Thymus (tissue), 11 donors: ENCODE data around the gene SLC9A4. TPM values are rescaled to one million over a fixed set of nuclear protein-coding genes. Genes with fewer than 3 reads are reported as not detected.

Source experiments
- DNase-seq, 9 donors: peaks; one replicate each; pipeline ENCODE4 v3.0.0-alpha.2; 2013; ENCODE audit warnings: low spot score in 9 of 9, low read depth in 6 of 9, missing footprints in 1 of 9
- H3K27ac ChIP-seq, 2 donors: one replicate each; pipeline ENCODE4 v1.5.1; 2013; ENCODE audit warnings: control low read depth in 1 of 2, low read depth in 1 of 2, low read length in 1 of 2, mild to moderate bottlenecking in 1 of 2, moderate library complexity in 1 of 2
- H3K27me3 ChIP-seq, 2 donors: one replicate each; pipeline ENCODE4 v1.5.1; 2013; ENCODE audit warnings: low read length in 1 of 2; ENCODE audit not compliant: control insufficient read depth in 2 of 2, insufficient read depth in 1 of 2
- H3K36me3 ChIP-seq, 2 donors: one replicate each; pipeline ENCODE4 v1.5.1; 2013; ENCODE audit warnings: low read length in 1 of 2, mild to moderate bottlenecking in 1 of 2, moderate library complexity in 1 of 2; ENCODE audit not compliant: control insufficient read depth in 2 of 2, insufficient read depth in 2 of 2
- H3K4me1 ChIP-seq, 2 donors: one replicate each; pipeline ENCODE4 v1.5.1; 2013; ENCODE audit warnings: low read length in 2 of 2; ENCODE audit not compliant: control insufficient read depth in 2 of 2, insufficient read depth in 2 of 2
- H3K4me3 ChIP-seq, 2 donors: one replicate each; pipeline ENCODE4 v1.5.1; 2013; ENCODE audit warnings: low read length in 2 of 2, control low read depth in 1 of 2, mild to moderate bottlenecking in 1 of 2
- H3K9me3 ChIP-seq, 2 donors: one replicate each; pipeline ENCODE4 v1.5.1; 2013; ENCODE audit warnings: low read length in 1 of 2, mild to moderate bottlenecking in 1 of 2; ENCODE audit not compliant: control insufficient read depth in 2 of 2, insufficient read depth in 1 of 2
- WGBS: extraction: QIAGEN DNeasy Blood & Tissue Kit; methylation state at CpG from one replicate; pipeline ENCODE4 v1.1.7; 2013; 5-methylcytosine and 5-hydroxymethylcytosine counted together
- polyA plus RNA-seq: library from polyadenylated mRNA; stranded (reverse); fragments of 200-250 nt; gene quantifications from one replicate; pipeline ENCODE4 v1.2.3, GENCODE V29; 2013
- total RNA-seq: library from RNA; stranded (reverse); fragments of 120-200 nt; gene quantifications from one replicate; pipeline ENCODE4 v1.2.4, GENCODE V29; 2013
- donor health status: healthy.

SLC9A4 gene
- total and polyA plus RNA-seq, 2 donors: 0.05 to 0.66 TPM

GRCh38 chr2:102505290-102505689 lies 32.3 kb downstream of the SLC9A4 start:
- H3K27ac ChIP-seq: no peak overlapping the region
- peak in 1 of 9 donors; percentile 10 for DNase-seq
- H3K36me3 ChIP-seq: no peaks in the 10 kb centered on the region
- H3K27me3 ChIP-seq: no peaks in the 10 kb centered on the region
- no peaks in the 10 kb centered on the region for H3K4me1 ChIP-seq
- H3K4me3 ChIP-seq: no peak overlapping the region
- H3K9me3 ChIP-seq: no peaks in the 10 kb centered on the region
- WGBS: 91% methylated on average over 10 of the region's 10 CpGs

- Histone ChIP-seq H3K27ac (no peak overlapping the region), H3K4me1 (no peaks in the 10 kb centered on the region), H3K9me3 (no peaks in the 10 kb centered on the region), H3K27me3 (no peaks in the 10 kb centered on the region), H3K36me3 (no peaks in the 10 kb centered on the region), H3K4me3 (no peak overlapping the region)
- DNase-seq: no peak
- 98% methylated on average over 5 of the region's 5 CpGs for WGBS
Measured at GRCh38 chr2:102506743-102507142, 33.7 kb downstream of the SLC9A4 start.

GRCh38 chr2:102508863-102509262 lies 35.8 kb downstream of the SLC9A4 start:
- Histone ChIP-seq H3K27ac (no peak overlapping the region), H3K36me3 (no peaks in the 10 kb centered on the region), H3K4me1 (no peaks in the 10 kb centered on the region), H3K9me3 (no peaks in the 10 kb centered on the region), H3K4me3 (no peak overlapping the region), H3K27me3 (no peaks in the 10 kb centered on the region)
- WGBS: 54% methylated on average over 4 of the region's 4 CpGs
- DNase-seq: no peak

- 65% methylated on average over 2 of the region's 2 CpGs for WGBS
- H3K27me3 ChIP-seq: no peaks in the 10 kb centered on the region
- H3K36me3 ChIP-seq: no peaks in the 10 kb centered on the region
- no peak for DNase-seq
- no peaks in the 10 kb centered on the region for H3K9me3 ChIP-seq
- H3K4me1 ChIP-seq: no peaks in the 10 kb centered on the region
- no peak overlapping the region for H3K27ac ChIP-seq
- H3K4me3 ChIP-seq: no peak overlapping the region
Measured at GRCh38 chr2:102509749-102510148, 36.7 kb downstream of the SLC9A4 start.

- Histone ChIP-seq H3K4me3 (no peak overlapping the region), H3K9me3 (no peaks in the 10 kb centered on the region), H3K4me1 (no peaks in the 10 kb centered on the region), H3K27ac (no peak overlapping the region), H3K36me3 (no peaks in the 10 kb centered on the region), H3K27me3 (no peaks in the 10 kb centered on the region)
- 87% methylated on average over 2 of the region's 2 CpGs for WGBS
- no peak for DNase-seq
Measured at GRCh38 chr2:102510791-102511575, 38.0 kb downstream of the SLC9A4 start.

- no peaks in the 10 kb centered on the region for H3K36me3 ChIP-seq
- no peaks in the 10 kb centered on the region for H3K27me3 ChIP-seq
- WGBS: 95% methylated on average over 4 of the region's 4 CpGs
- no peak for DNase-seq
- H3K9me3 ChIP-seq: no peaks in the 10 kb centered on the region
- H3K4me1 ChIP-seq: no peaks in the 10 kb centered on the region
- H3K4me3 ChIP-seq: no peak overlapping the region
- H3K27ac ChIP-seq: no peak overlapping the region
Measured at GRCh38 chr2:102512161-102512560, 39.1 kb downstream of the SLC9A4 start.

GRCh38 chr2:102513355-102513939 lies 40.4 kb downstream of the SLC9A4 start:
- Histone ChIP-seq H3K36me3 (no peaks in the 10 kb centered on the region), H3K4me3 (no peak overlapping the region), H3K4me1 (no peaks in the 10 kb centered on the region), H3K27me3 (no peaks in the 10 kb centered on the region), H3K27ac (no peak overlapping the region), H3K9me3 (no peaks in the 10 kb centered on the region)
- DNase-seq: no peak
- WGBS: 98% methylated on average over 11 of the region's 11 CpGs

- WGBS: 93% methylated on average over 7 of the region's 7 CpGs
- Histone ChIP-seq H3K27ac (no peak overlapping the region), H3K9me3 (no peaks in the 10 kb centered on the region), H3K27me3 (no peaks in the 10 kb centered on the region), H3K4me3 (no peak overlapping the region), H3K4me1 (no peaks in the 10 kb centered on the region), H3K36me3 (no peaks in the 10 kb centered on the region)
- DNase-seq: no peak
Measured at GRCh38 chr2:102514061-102514785, 41.2 kb downstream of the SLC9A4 start.

GRCh38 chr2:102515851-102516250 lies 42.8 kb downstream of the SLC9A4 start:
- Histone ChIP-seq H3K9me3 (no peaks in the 10 kb centered on the region), H3K27ac (no peak overlapping the region), H3K4me3 (no peak overlapping the region), H3K4me1 (no peaks in the 10 kb centered on the region), H3K27me3 (no peaks in the 10 kb centered on the region), H3K36me3 (no peaks in the 10 kb centered on the region)
- 77% methylated on average over 5 of the region's 5 CpGs for WGBS
- no peak for DNase-seq
